Fibroblast of lung (primary cell): ENCODE data around the gene SPINK14.

Source experiments
- CTCF ChIP-seq, 2 donors: IDR thresholded peaks in 1 of 2; conservative IDR thresholded peaks in 1 of 2; 1 replicate in 1 of 2; 2 replicates in 1 of 2; pipeline ENCODE4 v1.5.1; 2011 to 2012; ENCODE audit warnings: low read length in 2 of 2, control low read depth in 1 of 2, inconsistent platforms in 1 of 2, low read depth in 1 of 2, mild to moderate bottlenecking in 1 of 2
- EZH2 ChIP-seq: IDR thresholded peaks from 2 replicates; pipeline ENCODE4 v1.5.1; 2012; ENCODE audit warnings: low read length, control low read depth, mild to moderate bottlenecking; ENCODE audit errors: missing control alignments

- no peak for TF ChIP-seq CTCF (conservative IDR thresholded peaks at IDR 0.05 in 1 of 2, IDR thresholded peaks at IDR 0.05 in 1 of 2; ENCODE audit: low read depth in 1 of 2, low read length in 2 of 2)
- TF ChIP-seq EZH2: no peak
Observed at GRCh38 chr5:148191010-148191409, 22.7 kb downstream of the SPINK14 start.
